Measurements from ENCODE around the gene IL21R. TPM values are rescaled to one million over a fixed set of nuclear protein-coding genes. Genes with fewer than 3 reads are reported as not detected.

Gene IL21R
- total and polyA plus RNA-seq, 11 donors, result 0.04 to 6.0 (median 0.26) TPM; not detected in 1

GRCh38 chr16:27387724-27388123, 14.2 kb upstream of the IL21R start:
- H3K27ac ChIP-seq, result no peak overlapping the region
- peaks cover 0 to 5% (median 0%) of the 10 kb centered on the region in 9 donors for H3K27me3 ChIP-seq
- WGBS, 4 donors, result 90 to 100% (median 98%) methylated on average over 1 of the region's 1 CpG
- H3K4me3 ChIP-seq, result no peak overlapping the region
- TF ChIP-seq CTCF (IDR thresholded peaks at IDR 0.05) (no peak), POLR2A (IDR thresholded peaks at IDR 0.05) (no peak)
- no peak for DNase-seq
- intact Hi-C loops (cut with DNase I), result no loop called here
- no peaks in the 10 kb centered on the region for H3K36me3 ChIP-seq
- no peak for ATAC-seq
- H3K9me3 ChIP-seq, result peaks cover 0 to 23% (median 5%) of the 10 kb centered on the region in 12 donors
- peaks cover 0 to 37% (median 0%) of the 10 kb centered on the region in 12 donors for H3K4me1 ChIP-seq

GRCh38 chr16:27389272-27389961, 12.6 kb upstream of the IL21R start:
- peak in 1 of 4 donors; percentile 32 for ATAC-seq
- intact Hi-C loops (cut with DNase I), result no loop called here
- no peaks in the 10 kb centered on the region for H3K36me3 ChIP-seq
- TF ChIP-seq CTCF (IDR thresholded peaks at IDR 0.05) (no peak), POLR2A (IDR thresholded peaks at IDR 0.05) (no peak)
- H3K4me1 ChIP-seq, result peaks cover 0 to 32% (median 0%) of the 10 kb centered on the region in 12 donors
- H3K9me3 ChIP-seq, result peaks cover 0 to 32% (median 10%) of the 10 kb centered on the region in 12 donors
- 78 to 82% (median 80%) methylated on average over 8 of the region's 8 CpGs for WGBS, 4 donors
- no peak for DNase-seq
- H3K27me3 ChIP-seq, result peaks cover 0 to 5% (median 0%) of the 10 kb centered on the region in 9 donors
- no peak overlapping the region for H3K4me3 ChIP-seq
- H3K27ac ChIP-seq, result peak overlapping the region in 1 of 12 donors; percentile 76

- intact Hi-C loops (cut with DNase I), result no loop called here
- no peak for DNase-seq
- no peak for ATAC-seq
- TF ChIP-seq POLR2A (IDR thresholded peaks at IDR 0.05) (no peak), CTCF (IDR thresholded peaks at IDR 0.05) (no peak)
- H3K27me3 ChIP-seq, result peaks cover 0 to 5% (median 0%) of the 10 kb centered on the region in 9 donors
- peaks cover 0 to 25% (median 0%) of the 10 kb centered on the region in 12 donors for H3K4me1 ChIP-seq
- no peak overlapping the region for H3K4me3 ChIP-seq
- peak overlapping the region in 1 of 12 donors; percentile 76 for H3K27ac ChIP-seq
- no peaks in the 10 kb centered on the region for H3K36me3 ChIP-seq
- H3K9me3 ChIP-seq, result peaks cover 0 to 33% (median 16%) of the 10 kb centered on the region in 12 donors
These were observed 11.8 kb upstream of the IL21R start for GRCh38 chr16:27390151-27390550.

- no peak for DNase-seq
- TF ChIP-seq CTCF (IDR thresholded peaks at IDR 0.05) (no peak), POLR2A (IDR thresholded peaks at IDR 0.05) (no peak)
- Histone ChIP-seq H3K4me1 (peaks cover 0 to 20% (median 0%) of the 10 kb centered on the region in 12 donors), H3K27me3 (peaks cover 0 to 5% (median 0%) of the 10 kb centered on the region in 9 donors), H3K9me3 (peaks cover 0 to 50% (median 18%) of the 10 kb centered on the region in 12 donors), H3K27ac (no peak overlapping the region), H3K4me3 (no peak overlapping the region), H3K36me3 (no peaks in the 10 kb centered on the region)
- 62 to 84% (median 71%) methylated on average over 1 of the region's 1 CpG for WGBS, 4 donors
- intact Hi-C loops (cut with DNase I), result no loop called here
- no peak for ATAC-seq
These were observed 9.3 kb upstream of the IL21R start for GRCh38 chr16:27392671-27393070.

Measured in heart left ventricle (tissue), 16 donors.